Central memory CD8-positive, alpha-beta T cell (primary cell): ENCODE results near the gene PNPLA7.
A peak's percentile ranks its signal among the peaks of the same experiment; 100 is the strongest.

Experiments
- ATAC-seq: fragments of 150-1000 bp; cut with Tn5 transposase; replicated peaks from 2 replicates; pipeline ENCODE4 v1.10.0; 2022; ENCODE audit warnings: mild to moderate bottlenecking, moderate FRiP score, moderate number of reproducible peaks; ENCODE audit not compliant: poor library complexity, severe bottlenecking; ENCODE audit errors: extremely low read depth
- DNase-seq, 2 donors: peaks; one replicate each; pipeline ENCODE4 v3.0.0; 2021; ENCODE audit warnings: low spot score in 2 of 2
- H3K27ac Mint-ChIP-seq: one replicate; pipeline ENCODE4 v1.8.0; 2022; ENCODE audit warnings: low read depth, mild to moderate bottlenecking, moderate library complexity, mixed read lengths
- H3K27me3 Mint-ChIP-seq: one replicate; pipeline ENCODE4 v1.8.0; 2022; ENCODE audit warnings: mixed read lengths
- H3K36me3 Mint-ChIP-seq: one replicate; pipeline ENCODE4 v1.8.0; 2022; ENCODE audit warnings: mild to moderate bottlenecking, moderate library complexity, mixed read lengths; ENCODE audit not compliant: insufficient read depth
- H3K4me1 Mint-ChIP-seq: one replicate; pipeline ENCODE4 v1.8.0; 2022; ENCODE audit warnings: mixed read lengths
- H3K4me3 Mint-ChIP-seq: one replicate; pipeline ENCODE4 v1.8.0; 2022; ENCODE audit warnings: mild to moderate bottlenecking, moderate library complexity, mixed read lengths
- H3K9me3 Mint-ChIP-seq: one replicate; pipeline ENCODE4 v1.8.0; 2022; ENCODE audit warnings: mixed read lengths

PNPLA7 gene

GRCh38 chr9:137500666-137501397 lies 49.4 kb downstream of the PNPLA7 start:
- no peaks in the 10 kb centered on the region for H3K4me1 Mint-ChIP-seq
- no peak overlapping the region for H3K4me3 Mint-ChIP-seq
- H3K27ac Mint-ChIP-seq, result peak overlapping the region; percentile 72
- DNase-seq, result no peak
- H3K36me3 Mint-ChIP-seq, result peaks cover 18% of the 10 kb centered on the region
- no peak for ATAC-seq
- H3K9me3 Mint-ChIP-seq, result no peaks in the 10 kb centered on the region
- H3K27me3 Mint-ChIP-seq, result no peaks in the 10 kb centered on the region

GRCh38 chr9:137499858-137500661 lies 50.1 kb downstream of the PNPLA7 start:
- peaks cover 18% of the 10 kb centered on the region for H3K36me3 Mint-ChIP-seq
- no peak overlapping the region for H3K4me3 Mint-ChIP-seq
- DNase-seq (no peak), ATAC-seq (no peak)
- H3K4me1 Mint-ChIP-seq, result no peaks in the 10 kb centered on the region
- peak overlapping the region; percentile 72 for H3K27ac Mint-ChIP-seq
- no peaks in the 10 kb centered on the region for H3K9me3 Mint-ChIP-seq
- H3K27me3 Mint-ChIP-seq, result no peaks in the 10 kb centered on the region

GRCh38 chr9:137499416-137499815 lies 50.8 kb downstream of the PNPLA7 start:
- Mint-ChIP-seq H3K9me3 (no peaks in the 10 kb centered on the region), H3K36me3 (peaks cover 18% of the 10 kb centered on the region), H3K4me3 (no peak overlapping the region), H3K27ac (no peak overlapping the region), H3K4me1 (no peaks in the 10 kb centered on the region), H3K27me3 (no peaks in the 10 kb centered on the region)
- ATAC-seq, result no peak
- DNase-seq, result no peak

GRCh38 chr9:137498720-137499150 lies 51.5 kb downstream of the PNPLA7 start:
- ATAC-seq, result no peak
- H3K36me3 Mint-ChIP-seq, result peaks cover 20% of the 10 kb centered on the region
- H3K27me3 Mint-ChIP-seq, result no peaks in the 10 kb centered on the region
- no peaks in the 10 kb centered on the region for H3K9me3 Mint-ChIP-seq
- H3K4me3 Mint-ChIP-seq, result no peak overlapping the region
- no peak overlapping the region for H3K27ac Mint-ChIP-seq
- no peak for DNase-seq
- no peaks in the 10 kb centered on the region for H3K4me1 Mint-ChIP-seq

DNA sequence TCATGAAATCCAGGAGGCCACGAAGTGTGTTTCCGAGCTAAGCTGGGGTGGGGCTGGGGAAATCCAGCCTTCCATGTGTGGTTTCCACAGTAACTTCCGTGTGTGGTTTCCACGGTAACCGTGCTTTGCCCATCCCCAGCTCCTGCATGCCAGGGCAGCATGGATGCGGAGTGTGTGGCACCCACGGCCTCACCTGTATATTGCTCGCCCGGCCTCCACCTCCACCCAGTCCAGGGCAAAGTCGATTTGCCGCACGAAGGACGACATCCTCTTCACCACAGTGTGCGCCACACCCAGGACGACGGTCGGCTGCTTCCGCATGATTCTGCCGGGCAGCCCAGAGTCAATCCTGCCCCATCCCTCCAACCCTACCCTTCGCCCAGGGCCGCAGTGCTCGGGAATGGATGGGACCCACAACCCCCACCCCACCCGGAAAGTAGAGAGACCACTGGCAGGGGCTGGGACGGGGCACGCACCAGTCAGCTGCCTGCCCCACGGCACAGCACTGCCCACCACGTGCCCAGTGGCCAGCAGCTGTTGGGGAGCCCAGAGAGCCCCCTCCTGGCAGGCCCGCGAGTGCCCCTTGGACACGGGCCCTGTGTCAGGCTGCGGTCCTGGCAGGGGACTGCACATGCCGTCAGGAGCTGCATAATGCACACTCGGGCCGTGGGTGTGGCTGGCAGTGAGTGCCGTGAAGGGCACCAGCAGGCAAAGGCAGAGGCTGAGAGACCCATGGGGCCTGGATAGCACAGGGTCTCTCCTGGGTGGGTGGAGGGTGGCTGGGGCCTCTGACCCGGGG lies 52.1 kb downstream of the PNPLA7 start:
- H3K4me3 Mint-ChIP-seq, result no peak overlapping the region
- no peaks in the 10 kb centered on the region for H3K27me3 Mint-ChIP-seq
- no peaks in the 10 kb centered on the region for H3K9me3 Mint-ChIP-seq
- no peak for DNase-seq
- H3K36me3 Mint-ChIP-seq, result peaks cover 20% of the 10 kb centered on the region
- H3K27ac Mint-ChIP-seq, result no peak overlapping the region
- H3K4me1 Mint-ChIP-seq, result no peaks in the 10 kb centered on the region
- no peak for ATAC-seq

DNA sequence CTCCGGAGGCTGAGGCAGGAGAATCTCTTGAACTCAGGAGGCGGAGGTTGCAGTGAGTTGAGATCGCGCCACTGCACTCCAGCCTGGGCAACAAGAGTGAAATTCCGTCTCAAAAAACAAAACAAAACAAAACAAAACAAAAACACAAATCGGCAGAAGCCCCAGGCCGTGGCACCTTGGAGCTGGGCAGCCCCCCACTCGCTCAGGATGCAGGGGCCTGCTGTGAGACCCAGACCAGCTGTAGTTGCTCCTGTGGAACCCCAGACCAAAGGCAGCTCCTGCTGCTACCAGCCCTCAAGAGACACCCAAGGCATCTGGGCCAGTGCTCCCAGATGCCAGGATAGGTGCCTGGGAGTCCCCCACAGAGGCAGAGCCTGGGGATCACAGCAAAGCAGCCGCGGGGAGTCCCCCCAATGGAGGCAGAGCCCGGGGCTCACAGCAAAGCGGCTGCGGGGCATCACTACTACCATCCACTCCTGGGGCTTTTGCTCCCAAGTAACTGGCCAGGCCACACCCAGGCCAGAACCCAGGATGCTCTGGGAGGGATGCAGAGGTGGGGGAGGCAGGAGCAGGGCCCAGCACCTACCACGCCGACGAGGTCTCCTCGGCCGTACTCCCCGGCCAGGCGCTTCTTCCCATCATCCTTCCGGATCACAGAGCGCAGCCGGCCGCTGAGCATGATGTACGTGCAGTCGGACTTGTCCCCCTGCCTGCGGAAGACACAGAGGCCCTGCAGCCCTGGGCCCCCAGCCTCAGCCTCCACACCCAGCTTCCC lies 53.4 kb downstream of the PNPLA7 start:
- Mint-ChIP-seq H3K9me3 (no peaks in the 10 kb centered on the region), H3K27me3 (no peaks in the 10 kb centered on the region), H3K27ac (no peak overlapping the region), H3K4me3 (no peak overlapping the region), H3K36me3 (peaks cover 8% of the 10 kb centered on the region), H3K4me1 (peaks cover 3% of the 10 kb centered on the region)
- no peak for ATAC-seq
- no peak for DNase-seq

DNA sequence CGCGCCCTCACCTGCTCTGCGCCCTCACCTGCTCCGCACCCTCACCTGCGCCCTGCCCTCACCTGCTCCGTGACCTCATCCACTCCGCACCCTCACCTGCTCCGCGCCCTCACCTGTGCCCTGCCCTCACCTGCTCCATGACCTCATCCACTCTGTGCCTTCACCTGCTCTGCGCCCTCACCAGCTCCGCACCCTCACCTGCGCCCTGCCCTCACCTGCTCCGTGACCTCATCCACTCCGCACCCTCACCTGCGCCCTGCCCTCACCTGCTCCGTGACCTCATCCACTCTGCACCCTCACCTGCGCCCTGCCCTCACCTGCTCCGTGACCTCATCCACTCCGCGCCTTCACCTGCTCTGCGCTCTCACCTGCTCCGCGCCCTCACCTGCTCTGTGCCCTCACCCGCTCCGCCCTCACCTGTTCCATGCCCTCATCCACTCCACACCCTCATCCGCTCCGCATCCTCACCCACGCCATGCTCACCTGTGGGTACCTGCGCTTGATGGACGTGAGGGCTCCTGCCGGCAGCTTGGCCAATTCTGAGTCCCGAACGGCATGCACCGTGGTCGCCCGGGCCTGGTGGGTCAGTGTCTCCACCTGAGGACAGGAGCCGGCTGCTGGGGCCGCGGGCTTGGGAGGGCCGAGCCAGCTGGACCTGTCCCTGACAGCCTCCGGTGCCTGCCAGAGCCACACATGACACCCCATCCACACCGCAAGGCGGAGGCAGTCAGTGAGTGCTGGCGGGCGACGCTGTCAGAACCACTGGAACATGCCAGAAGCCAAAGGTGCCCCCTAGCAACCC lies 55.5 kb downstream of the PNPLA7 start:
- H3K27ac Mint-ChIP-seq, result no peak overlapping the region
- H3K4me1 Mint-ChIP-seq, result peaks cover 9% of the 10 kb centered on the region
- H3K4me3 Mint-ChIP-seq, result no peak overlapping the region
- ATAC-seq (no peak), DNase-seq (no peak)
- no peaks in the 10 kb centered on the region for H3K27me3 Mint-ChIP-seq
- H3K36me3 Mint-ChIP-seq, result peaks cover 2% of the 10 kb centered on the region
- no peaks in the 10 kb centered on the region for H3K9me3 Mint-ChIP-seq

GRCh38 chr9:137494104-137494544 lies 56.1 kb downstream of the PNPLA7 start:
- Mint-ChIP-seq H3K4me1 (peaks cover 9% of the 10 kb centered on the region), H3K27me3 (no peaks in the 10 kb centered on the region), H3K27ac (no peak overlapping the region), H3K4me3 (no peak overlapping the region), H3K9me3 (no peaks in the 10 kb centered on the region), H3K36me3 (peaks cover 2% of the 10 kb centered on the region)
- no peak for ATAC-seq
- DNase-seq, result no peak

- Mint-ChIP-seq H3K9me3 (no peaks in the 10 kb centered on the region), H3K4me3 (no peak overlapping the region), H3K27ac (no peak overlapping the region), H3K4me1 (peaks cover 9% of the 10 kb centered on the region), H3K36me3 (peaks cover 2% of the 10 kb centered on the region), H3K27me3 (no peaks in the 10 kb centered on the region)
- no peak for ATAC-seq
- DNase-seq, result no peak
Observed at GRCh38 chr9:137493364-137494103, 56.7 kb downstream of the PNPLA7 start.

DNA sequence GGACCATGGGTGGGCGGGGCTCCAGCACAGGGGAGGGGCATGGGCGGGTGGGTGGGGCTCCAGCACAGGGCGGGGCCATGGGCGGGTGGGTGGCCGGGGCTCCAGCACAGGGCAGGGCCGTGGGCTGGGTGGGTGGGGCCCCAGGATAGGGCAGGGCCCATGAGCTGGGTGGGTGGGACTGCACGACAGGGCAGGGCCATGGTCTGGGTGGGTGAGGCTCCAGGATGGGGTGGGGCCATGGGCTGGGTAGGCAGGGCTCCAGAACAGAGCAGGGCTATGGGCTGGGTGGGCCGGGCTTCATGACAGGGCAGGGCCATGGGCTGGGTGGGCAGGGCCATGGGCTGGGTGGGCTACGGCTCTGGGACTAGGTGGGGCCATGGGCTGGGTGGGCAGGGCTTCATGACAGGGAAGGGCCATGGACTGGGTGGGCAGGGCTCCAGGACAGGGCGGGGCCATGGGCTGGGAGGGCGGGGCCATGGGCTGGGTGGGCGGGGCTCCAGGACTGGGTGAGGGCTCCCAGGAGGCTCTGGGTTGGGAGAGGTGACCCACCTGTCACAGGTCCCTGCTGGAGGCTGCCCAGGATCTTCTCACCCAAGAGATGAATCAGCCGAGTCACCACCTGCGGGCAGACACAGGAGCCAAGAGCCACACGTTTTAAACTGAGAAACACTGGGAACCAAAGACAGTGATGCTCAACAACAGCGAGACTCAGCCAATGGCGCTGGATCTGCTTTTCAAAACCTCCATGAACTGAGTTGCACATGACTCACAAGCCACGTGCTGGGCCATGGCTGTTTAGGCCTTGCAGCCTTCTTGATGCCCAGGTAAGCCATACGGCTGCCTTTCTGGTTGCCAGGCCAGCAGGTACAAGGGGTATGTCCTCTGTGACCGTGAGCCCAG lies 57.5 kb downstream of the PNPLA7 start:
- DNase-seq (no peak), ATAC-seq (peak; percentile 32)
- Mint-ChIP-seq H3K27ac (no peak overlapping the region), H3K4me3 (no peak overlapping the region), H3K36me3 (peaks cover 2% of the 10 kb centered on the region), H3K9me3 (no peaks in the 10 kb centered on the region), H3K27me3 (no peaks in the 10 kb centered on the region), H3K4me1 (peaks cover 9% of the 10 kb centered on the region)
